PC-9 (cell line): Measurements from ENCODE around the gene NYAP2.

Experiments
- EZH2 ChIP-seq: fragments of 200-600 bp; sonication (generic); IDR thresholded peaks from 2 replicates; pipeline ENCODE4 v1.8.0; 2017; ENCODE audit warnings: antibody characterized with exemption, low read depth
- TF ChIP-seq, protein P1 (sequence below): fragments of 200-600 bp; sonication (generic); conservative IDR thresholded peaks from 2 replicates; pipeline ENCODE4 v1.6.1; 2017; ENCODE audit warnings: mixed run types, antibody characterized with exemption, mild to moderate bottlenecking, moderate library complexity

DNA sequence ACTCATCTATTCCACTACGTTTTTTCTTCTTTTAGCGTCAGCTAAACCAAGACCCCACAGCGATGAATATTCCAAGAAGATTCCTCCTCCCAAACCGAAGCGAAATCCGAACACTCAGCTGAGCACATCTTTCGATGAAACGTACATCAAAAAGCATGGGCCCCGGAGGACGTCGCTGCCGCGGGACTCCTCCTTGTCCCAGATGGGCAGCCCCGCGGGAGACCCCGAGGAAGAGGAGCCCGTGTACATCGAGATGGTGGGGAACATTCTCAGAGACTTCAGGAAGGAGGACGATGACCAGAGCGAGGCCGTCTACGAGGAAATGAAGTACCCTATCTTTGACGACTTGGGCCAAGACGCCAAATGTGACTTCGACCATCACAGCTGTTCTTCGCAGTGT is 182.4 kb downstream of the NYAP2 start:
- TF ChIP-seq, protein P1, sequence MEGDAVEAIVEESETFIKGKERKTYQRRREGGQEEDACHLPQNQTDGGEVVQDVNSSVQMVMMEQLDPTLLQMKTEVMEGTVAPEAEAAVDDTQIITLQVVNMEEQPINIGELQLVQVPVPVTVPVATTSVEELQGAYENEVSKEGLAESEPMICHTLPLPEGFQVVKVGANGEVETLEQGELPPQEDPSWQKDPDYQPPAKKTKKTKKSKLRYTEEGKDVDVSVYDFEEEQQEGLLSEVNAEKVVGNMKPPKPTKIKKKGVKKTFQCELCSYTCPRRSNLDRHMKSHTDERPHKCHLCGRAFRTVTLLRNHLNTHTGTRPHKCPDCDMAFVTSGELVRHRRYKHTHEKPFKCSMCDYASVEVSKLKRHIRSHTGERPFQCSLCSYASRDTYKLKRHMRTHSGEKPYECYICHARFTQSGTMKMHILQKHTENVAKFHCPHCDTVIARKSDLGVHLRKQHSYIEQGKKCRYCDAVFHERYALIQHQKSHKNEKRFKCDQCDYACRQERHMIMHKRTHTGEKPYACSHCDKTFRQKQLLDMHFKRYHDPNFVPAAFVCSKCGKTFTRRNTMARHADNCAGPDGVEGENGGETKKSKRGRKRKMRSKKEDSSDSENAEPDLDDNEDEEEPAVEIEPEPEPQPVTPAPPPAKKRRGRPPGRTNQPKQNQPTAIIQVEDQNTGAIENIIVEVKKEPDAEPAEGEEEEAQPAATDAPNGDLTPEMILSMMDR: no peak
- TF ChIP-seq EZH2: no peak
